Duodenal mucosa (tissue), 2 donors: ENCODE measurements around the gene HECTD1.

Source experiments
- H3K27ac ChIP-seq: one replicate; pipeline ENCODE4 v1.7.0; 2013; ENCODE audit warnings: low read depth, low read length
- H3K27me3 ChIP-seq, 2 donors: one replicate each; pipeline ENCODE4 v1.7.0; 2013; ENCODE audit warnings: low read length in 2 of 2, control low read depth in 1 of 2; ENCODE audit not compliant: insufficient read depth in 2 of 2, control insufficient read depth in 1 of 2
- H3K36me3 ChIP-seq, 2 donors: one replicate each; pipeline ENCODE4 v1.7.0; 2013; ENCODE audit warnings: low read length in 2 of 2, control low read depth in 1 of 2; ENCODE audit not compliant: insufficient read depth in 2 of 2, control insufficient read depth in 1 of 2
- H3K4me1 ChIP-seq, 2 donors: one replicate each; pipeline ENCODE4 v1.7.0; 2013; ENCODE audit warnings: low read length in 2 of 2, control low read depth in 1 of 2; ENCODE audit not compliant: insufficient read depth in 2 of 2, control insufficient read depth in 1 of 2
- H3K4me3 ChIP-seq, 2 donors: one replicate each; pipeline ENCODE4 v1.7.0; 2013; ENCODE audit warnings: low read length in 2 of 2, low read depth in 1 of 2
- H3K9ac ChIP-seq, 2 donors: one replicate each; pipeline ENCODE4 v1.7.0; 2013; ENCODE audit warnings: low read length in 2 of 2, low read depth in 1 of 2
- H3K9me3 ChIP-seq, 2 donors: one replicate each; pipeline ENCODE4 v1.7.0; 2013; ENCODE audit warnings: low read length in 2 of 2, control low read depth in 1 of 2; ENCODE audit not compliant: control insufficient read depth in 1 of 2

HECTD1 gene

DNA sequence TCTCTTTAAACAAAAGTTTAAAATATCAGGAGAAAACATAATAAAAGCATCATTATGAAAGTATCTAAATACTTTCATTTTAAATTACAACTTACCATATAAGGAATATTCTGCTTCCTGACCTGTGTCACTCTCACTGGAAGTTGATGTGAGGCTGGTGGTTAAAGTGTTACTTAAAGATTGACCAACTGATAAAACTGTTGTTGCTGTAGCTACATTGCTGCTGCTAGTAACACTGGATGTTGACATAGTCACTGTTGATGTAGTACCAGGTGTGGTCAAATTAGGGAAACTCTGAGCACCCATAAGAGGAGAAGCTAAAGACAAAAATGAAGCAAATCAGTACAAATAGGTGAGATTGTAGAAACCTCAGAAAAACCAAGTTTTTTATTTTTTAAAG is 79.9 kb downstream of the HECTD1 start:
- no peaks in the 10 kb centered on the region for H3K27me3 ChIP-seq
- no peak overlapping the region for H3K4me3 ChIP-seq
- H3K9me3 ChIP-seq = no peaks in the 10 kb centered on the region
- H3K4me1 ChIP-seq = peaks cover 0 to 5% of the 10 kb centered on the region in 2 donors
- H3K36me3 ChIP-seq = peaks cover 27 to 64% of the 10 kb centered on the region in 2 donors
- no peak overlapping the region for H3K27ac ChIP-seq
- no peak overlapping the region for H3K9ac ChIP-seq

DNA sequence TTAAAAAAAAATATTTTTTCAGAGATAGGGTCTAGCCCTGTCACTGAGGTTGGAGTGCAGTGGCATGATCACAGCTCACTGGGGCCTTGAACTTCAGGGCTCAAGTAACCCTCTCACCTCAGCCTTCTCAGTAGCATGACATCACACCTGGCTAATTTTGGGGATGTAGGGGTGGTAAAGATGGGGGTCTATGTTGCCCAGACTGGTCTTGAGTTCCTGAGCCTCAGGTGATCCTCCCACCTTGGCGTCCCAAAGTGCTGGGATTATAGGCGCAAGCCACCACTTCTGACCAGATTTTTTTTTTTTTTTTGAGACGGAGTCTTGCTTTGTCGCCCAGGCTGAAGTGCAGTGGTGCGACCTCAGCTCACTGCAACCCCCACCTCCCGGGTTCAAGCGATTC is 80.9 kb downstream of the HECTD1 start:
- Histone ChIP-seq H3K4me3 (no peak overlapping the region), H3K27ac (no peak overlapping the region), H3K36me3 (peaks cover 23 to 69% of the 10 kb centered on the region in 2 donors), H3K4me1 (peaks cover 0 to 5% of the 10 kb centered on the region in 2 donors), H3K9ac (no peak overlapping the region), H3K27me3 (no peaks in the 10 kb centered on the region), H3K9me3 (no peaks in the 10 kb centered on the region)

DNA sequence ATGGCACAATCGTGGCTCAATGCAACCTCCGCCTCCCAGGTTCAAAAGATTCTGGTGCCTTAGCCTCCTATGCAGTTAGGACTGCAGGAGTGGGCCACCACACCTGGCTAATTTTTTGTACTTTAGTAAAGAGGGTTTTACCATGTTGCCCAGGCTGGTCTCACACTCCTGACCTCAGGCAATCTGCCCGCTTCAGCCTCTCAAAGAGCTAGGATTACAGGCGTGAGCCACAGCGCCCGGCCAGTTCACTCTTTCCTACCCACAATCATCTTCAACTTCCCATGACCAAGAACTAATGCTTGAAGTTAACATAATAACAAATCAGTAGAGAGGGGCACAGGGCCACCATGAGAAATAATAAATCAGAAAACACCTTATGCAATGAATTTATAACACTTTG is 82.4 kb downstream of the HECTD1 start:
- H3K4me3 ChIP-seq = no peak overlapping the region

DNA sequence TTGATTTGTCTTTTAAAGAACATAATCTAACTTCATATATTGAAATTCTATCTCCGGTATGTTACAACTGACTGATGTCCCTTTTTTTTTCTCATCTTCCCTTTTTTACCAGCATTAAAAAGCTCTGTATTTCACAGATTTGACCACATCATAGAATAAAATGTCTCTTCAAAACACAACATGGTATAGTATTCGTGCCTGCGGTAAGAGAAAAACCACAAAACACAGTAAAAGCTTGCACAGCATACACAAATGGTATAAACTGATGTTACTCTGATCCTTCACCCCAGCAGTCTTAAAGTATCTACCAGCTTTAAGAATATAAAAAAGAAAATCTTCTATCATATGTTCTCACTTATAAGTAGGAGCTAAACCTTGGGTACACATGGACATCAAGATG is 83.4 kb downstream of the HECTD1 start:
- Histone ChIP-seq H3K36me3 (peaks cover 36 to 71% of the 10 kb centered on the region in 2 donors), H3K27ac (no peak overlapping the region), H3K9ac (no peak overlapping the region), H3K9me3 (no peaks in the 10 kb centered on the region), H3K4me3 (no peak overlapping the region), H3K4me1 (peaks cover 0 to 5% of the 10 kb centered on the region in 2 donors), H3K27me3 (no peaks in the 10 kb centered on the region)

More for the DNA sequence above, 82.4 kb downstream of the HECTD1 start:
- peaks cover 31 to 71% of the 10 kb centered on the region in 2 donors for H3K36me3 ChIP-seq
- H3K27me3 ChIP-seq = no peaks in the 10 kb centered on the region
- no peak overlapping the region for H3K9ac ChIP-seq
- H3K9me3 ChIP-seq = no peaks in the 10 kb centered on the region
- H3K4me1 ChIP-seq = peaks cover 0 to 5% of the 10 kb centered on the region in 2 donors
- H3K27ac ChIP-seq = no peak overlapping the region

DNA sequence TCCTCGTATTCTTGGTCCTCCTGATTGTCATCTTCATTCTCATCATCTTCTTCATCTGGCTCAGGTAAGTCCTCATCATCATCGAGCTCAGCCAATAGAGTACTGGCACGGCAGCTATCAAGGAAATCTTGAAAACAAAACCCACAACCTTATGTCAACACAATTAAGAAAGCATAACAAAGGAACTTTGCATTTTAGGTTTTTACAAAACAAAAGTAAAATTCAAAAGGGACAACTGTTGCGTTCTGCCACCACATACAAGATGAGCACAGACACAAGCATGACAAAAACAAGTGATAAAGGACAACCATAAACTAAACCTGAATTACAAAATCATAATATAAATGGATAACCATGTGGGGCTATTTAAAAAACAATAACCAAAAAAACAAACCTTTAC is 84.7 kb downstream of the HECTD1 start:
- H3K9me3 ChIP-seq = no peaks in the 10 kb centered on the region
- no peak overlapping the region for H3K9ac ChIP-seq
- H3K4me3 ChIP-seq = no peak overlapping the region

DNA sequence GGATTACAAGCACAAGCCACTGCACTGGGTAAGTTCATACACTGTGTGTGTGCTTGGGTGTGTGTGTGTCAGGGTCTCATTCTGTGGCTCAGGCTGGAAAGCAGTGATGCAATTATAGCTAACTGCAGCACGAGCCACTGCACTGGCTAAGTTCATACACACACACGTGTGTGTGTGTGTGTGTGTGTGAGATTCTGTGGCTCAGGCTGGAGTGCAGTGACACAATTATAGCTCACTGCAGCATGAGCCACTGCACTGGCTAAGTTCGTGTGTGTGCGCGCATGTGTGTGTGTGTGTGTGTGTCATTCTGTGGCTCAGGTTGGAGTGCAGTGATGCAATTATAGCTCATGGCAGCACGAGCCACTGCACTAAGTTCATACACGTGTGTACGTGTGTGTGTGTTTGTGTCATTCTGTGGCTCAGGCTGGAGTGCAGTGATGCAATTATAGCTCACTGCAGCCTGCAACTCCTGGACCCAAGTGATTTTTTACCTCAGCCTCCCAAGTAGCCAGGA is 85.4 kb downstream of the HECTD1 start:
- H3K9ac ChIP-seq = no peak overlapping the region
- no peaks in the 10 kb centered on the region for H3K4me1 ChIP-seq
- no peaks in the 10 kb centered on the region for H3K27me3 ChIP-seq
- H3K9me3 ChIP-seq = no peaks in the 10 kb centered on the region
- H3K27ac ChIP-seq = no peak overlapping the region
- no peak overlapping the region for H3K4me3 ChIP-seq
- H3K36me3 ChIP-seq = peaks cover 35 to 72% of the 10 kb centered on the region in 2 donors

More for the DNA sequence above, 84.7 kb downstream of the HECTD1 start:
- Histone ChIP-seq H3K27ac (no peak overlapping the region), H3K4me1 (no peaks in the 10 kb centered on the region), H3K36me3 (peaks cover 33 to 68% of the 10 kb centered on the region in 2 donors), H3K27me3 (no peaks in the 10 kb centered on the region)

DNA sequence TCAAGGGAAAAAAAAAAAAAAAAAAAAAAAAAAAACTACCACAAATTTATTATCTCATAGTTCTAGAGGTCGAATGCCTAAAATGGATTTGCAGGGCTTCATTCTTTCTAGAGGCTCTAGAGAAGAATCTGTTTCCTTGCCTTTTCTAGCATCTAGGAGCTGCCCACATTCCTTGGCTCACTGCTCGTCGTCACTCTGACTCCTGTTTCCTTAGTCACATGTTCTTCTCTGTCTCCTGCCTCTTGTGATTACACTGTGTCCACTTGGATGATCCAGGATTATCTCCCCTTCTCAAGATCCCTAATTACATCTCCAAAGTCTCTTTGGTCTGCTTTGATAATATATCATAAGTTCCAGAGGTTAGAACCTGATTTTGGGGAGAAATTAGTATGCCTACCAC is 88.7 kb downstream of the HECTD1 start:
- no peak overlapping the region for H3K9ac ChIP-seq
- peaks cover 40 to 86% of the 10 kb centered on the region in 2 donors for H3K36me3 ChIP-seq
- no peaks in the 10 kb centered on the region for H3K27me3 ChIP-seq
- H3K4me1 ChIP-seq = no peaks in the 10 kb centered on the region
- no peak overlapping the region for H3K4me3 ChIP-seq
- no peaks in the 10 kb centered on the region for H3K9me3 ChIP-seq
- no peak overlapping the region for H3K27ac ChIP-seq

DNA sequence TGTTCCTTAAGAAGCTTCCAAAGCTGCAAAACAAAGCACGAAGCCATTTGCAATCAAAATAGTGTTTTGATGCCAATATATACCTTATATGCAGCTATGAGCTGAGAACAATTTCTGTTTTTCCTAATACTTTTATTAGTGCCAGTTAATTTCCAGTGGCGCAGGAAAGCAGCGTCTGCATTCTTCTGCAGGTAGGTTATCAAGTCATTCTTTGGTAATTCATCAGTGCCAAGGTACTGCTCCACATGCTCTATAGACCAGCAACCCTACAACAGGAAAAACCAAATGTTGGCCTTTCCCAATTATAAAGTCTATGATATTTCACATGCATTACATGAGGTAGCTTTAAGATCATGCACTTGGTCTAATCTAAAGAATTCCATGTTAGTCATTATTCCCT is 93.8 kb downstream of the HECTD1 start:
- Histone ChIP-seq H3K4me1 (no peaks in the 10 kb centered on the region), H3K4me3 (no peak overlapping the region), H3K27me3 (no peaks in the 10 kb centered on the region), H3K36me3 (peaks cover 39 to 89% of the 10 kb centered on the region in 2 donors), H3K27ac (no peak overlapping the region), H3K9ac (no peak overlapping the region), H3K9me3 (no peaks in the 10 kb centered on the region)

DNA sequence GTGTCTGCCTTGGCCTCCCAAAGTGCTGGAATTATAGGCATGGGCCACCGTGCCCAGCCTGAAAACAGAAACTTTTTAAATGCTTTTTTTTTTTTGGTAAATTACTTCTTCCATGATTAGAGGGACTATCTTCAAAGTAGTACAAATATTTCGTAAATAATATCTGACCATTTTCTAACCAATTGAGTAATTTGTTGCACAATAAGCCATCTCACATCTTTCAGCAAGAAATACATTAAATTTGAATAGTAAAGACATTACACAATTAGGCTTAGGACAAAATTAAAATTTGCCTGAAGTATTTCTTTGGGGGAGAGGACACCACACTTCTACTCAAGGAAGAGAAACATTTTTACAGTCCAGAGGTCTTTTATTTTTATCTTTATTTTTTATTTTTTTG is 96.7 kb downstream of the HECTD1 start:
- Histone ChIP-seq H3K27ac (no peak overlapping the region), H3K36me3 (peaks cover 46 to 89% of the 10 kb centered on the region in 2 donors), H3K4me3 (no peak overlapping the region), H3K9me3 (no peaks in the 10 kb centered on the region), H3K9ac (no peak overlapping the region), H3K4me1 (no peaks in the 10 kb centered on the region), H3K27me3 (no peaks in the 10 kb centered on the region)

DNA sequence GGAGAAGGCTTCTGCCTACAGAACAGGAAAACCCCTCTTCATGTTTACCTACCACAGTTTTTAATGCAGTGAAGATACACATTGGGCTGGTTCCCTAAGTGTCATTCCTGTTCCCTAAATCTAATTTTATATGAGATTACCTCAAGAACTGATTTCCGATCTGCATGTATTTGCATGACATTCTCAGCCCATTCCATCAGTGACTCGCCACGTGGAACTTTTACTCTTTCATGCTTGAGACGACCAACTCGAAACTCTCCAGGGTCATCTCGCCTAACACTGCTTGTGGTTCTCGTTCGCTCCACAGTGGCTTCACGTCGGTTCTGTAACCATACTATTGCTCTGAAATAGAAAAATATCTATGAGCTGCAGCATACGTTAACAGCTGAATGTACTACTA is 98.3 kb downstream of the HECTD1 start:
- Histone ChIP-seq H3K4me3 (no peak overlapping the region), H3K9me3 (no peaks in the 10 kb centered on the region), H3K27me3 (no peaks in the 10 kb centered on the region), H3K4me1 (no peaks in the 10 kb centered on the region), H3K9ac (no peak overlapping the region), H3K27ac (no peak overlapping the region), H3K36me3 (peaks cover 52 to 90% of the 10 kb centered on the region in 2 donors)

DNA sequence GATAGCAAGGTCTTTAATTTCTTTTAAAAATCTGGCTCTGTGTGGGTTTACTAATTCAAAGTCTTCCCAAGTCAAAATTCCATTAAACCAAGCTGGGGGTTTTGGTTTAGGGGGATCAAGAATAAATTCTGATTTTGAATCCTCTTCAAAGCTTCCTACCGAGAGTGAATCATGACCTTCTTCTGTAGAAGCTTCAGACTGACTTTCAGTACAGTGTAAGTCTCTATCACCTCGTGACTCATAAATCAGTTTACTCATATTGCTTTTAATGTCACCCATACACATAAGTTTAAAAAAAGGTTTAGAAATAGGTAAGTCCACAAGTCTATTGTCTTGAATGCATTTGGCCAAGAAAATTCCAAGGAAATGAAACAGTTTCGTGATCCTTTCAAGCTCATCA is 100.8 kb downstream of the HECTD1 start:
- H3K9ac ChIP-seq = no peak overlapping the region
- H3K27ac ChIP-seq = no peak overlapping the region
- no peak overlapping the region for H3K4me3 ChIP-seq
- no peaks in the 10 kb centered on the region for H3K4me1 ChIP-seq
- H3K9me3 ChIP-seq = no peaks in the 10 kb centered on the region
- no peaks in the 10 kb centered on the region for H3K27me3 ChIP-seq
- H3K36me3 ChIP-seq = peaks cover 61 to 90% of the 10 kb centered on the region in 2 donors
